NB4 (cell line): ENCODE measurements around the gene SLC29A4.
"Not testable (repeated sequence)": the region's sequence is repeated elsewhere in the genome, so short reads cannot be mapped to it uniquely, and the experiment has no call there.

Experiments
- MAX ChIP-seq: IDR thresholded peaks from 2 replicates; pipeline ENCODE4 v1.6.1; 2011; ENCODE audit warnings: low read depth, low read length
- POLR2A ChIP-seq: IDR thresholded peaks from 2 replicates; pipeline ENCODE4 v1.6.1; 2011; ENCODE audit warnings: mild to moderate bottlenecking; ENCODE audit not compliant: insufficient read length; ENCODE audit errors: extremely low read depth

GRCh38 chr7:5305050-5305449 lies 22.3 kb downstream of the SLC29A4 start:
- not testable (repeated sequence) for TF ChIP-seq POLR2A, MAX
